K562 (cell line): ENCODE results near the gene COL11A2. TPM values are rescaled to one million over a fixed set of nuclear protein-coding genes. Genes with fewer than 3 reads are reported as not detected.
A peak's percentile ranks its signal among the peaks of the same experiment; 100 is the strongest.

ENCODE experiments used
- ATAC-seq: fragments of 200-7000 bp; cut with Tn5 transposase; 3 replicates; pipeline ENCODE4 v1.9.1; 2020; ENCODE audit warnings: moderate library complexity
- BruUV-seq: library from RNA; stranded (reverse); fragments of 400-500 nt; replicated peaks from 2 replicates; lab custom pipeline; 2021; lab: Mats Ljungman, UMichigan
- CTCF ChIA-PET: fragments of 300-600 bp; formaldehyde crosslinking; extraction: SDS; loops from one replicate; lab custom pipeline; 2021; ENCODE audit warnings: low intra/inter-chr PET ratio; lab: Yijun Ruan, JAX
- POLR2A ChIA-PET: fragments of 300-600, 350-650 bp; sonication (Branson Sonifier 250); formaldehyde crosslinking; extraction: SDS; loops from one replicate; lab custom pipeline; 2021; ENCODE audit warnings: antibody characterized with exemption, inconsistent platforms; lab: Yijun Ruan, JAX
- DNase-seq, 4 experiments: peaks; one replicate each; pipeline versions ENCODE4 v3.0.0 to v3.0.0-alpha.2; 2011 to 2018; ENCODE audit warnings: low spot score in 3 of 4, mixed read lengths in 3 of 4; ENCODE audit errors: extremely low read depth in 1 of 4
- FAIRE-seq: peaks from 2 replicates; lab custom pipeline; 2011; peaks lifted over from hg19 to GRCh38; lab: Jason Lieb, UNC
- H2AFZ ChIP-seq: 2 replicates; pipeline ENCODE4 v1.6.0; 2011; ENCODE audit warnings: low read depth, low read length, control low read depth, inconsistent platforms
- H3K27ac ChIP-seq: fragments of 200-600 bp; 3 replicates; pipeline ENCODE4 v1.8.0; 2011; ENCODE audit warnings: low read depth, mild to moderate bottlenecking, control low read depth, inconsistent platforms, low read length, moderate library complexity, mixed read lengths; ENCODE audit errors: extremely low read depth
- H3K27me3 ChIP-seq, 2 experiments: fragments of 300-600 bp in 1 of 2; 2 replicates in 1 of 2; 3 replicates in 1 of 2; pipeline versions ENCODE4 v1.6.0 to v1.8.0; 2011; ENCODE audit warnings: inconsistent platforms in 2 of 2, low read length in 2 of 2, mild to moderate bottlenecking in 1 of 2, mixed read lengths in 1 of 2, moderate library complexity in 1 of 2; ENCODE audit not compliant: control insufficient read depth in 2 of 2, insufficient read depth in 2 of 2
- H3K36me3 ChIP-seq: fragments of 300-600 bp; 3 replicates; pipeline ENCODE4 v1.8.0; 2011; ENCODE audit warnings: mild to moderate bottlenecking, low read length, inconsistent platforms; ENCODE audit not compliant: control insufficient read depth, insufficient read depth
- H3K4me1 ChIP-seq, 2 experiments: fragments of 200-600 bp in 1 of 2; replicated peaks in 1 of 2; 2 replicates in 1 of 2; 3 replicates in 1 of 2; pipeline versions ENCODE4 v1.5.1 to v1.8.0; 2011; ENCODE audit warnings: inconsistent platforms in 2 of 2, low read length in 2 of 2, mild to moderate bottlenecking in 1 of 2, mixed read lengths in 1 of 2, moderate library complexity in 1 of 2; ENCODE audit not compliant: control insufficient read depth in 2 of 2, insufficient read depth in 2 of 2
- H3K4me2 ChIP-seq: 2 replicates; pipeline ENCODE4 v1.6.1; 2011; ENCODE audit warnings: low read length, control low read depth, inconsistent platforms, mixed read lengths; ENCODE audit not compliant: insufficient read depth
- H3K4me3 ChIP-seq: fragments of 200-600 bp; sonication (generic), shearing (Covaris generic); 2 replicates; pipeline ENCODE4 v1.5.1; 2016; ENCODE audit warnings: control low read depth, inconsistent platforms
- H3K79me2 ChIP-seq: fragments of 200-600 bp; 3 replicates; pipeline ENCODE4 v1.8.0; 2011; ENCODE audit warnings: low read length, inconsistent platforms; ENCODE audit not compliant: control insufficient read depth, insufficient read depth
- H3K9ac ChIP-seq, 2 experiments: 2 replicates each; pipeline versions ENCODE4 v1.6.0 to v1.6.1; 2011; ENCODE audit warnings: low read depth in 2 of 2, low read length in 2 of 2, control low read depth in 1 of 2, inconsistent platforms in 1 of 2, mild to moderate bottlenecking in 1 of 2, mixed read lengths in 1 of 2; ENCODE audit not compliant: insufficient read depth in 1 of 2
- H3K9me1 ChIP-seq: one replicate; pipeline ENCODE4 v1.6.0; 2011; ENCODE audit warnings: inconsistent platforms, mild to moderate bottlenecking, low read length, moderate library complexity; ENCODE audit not compliant: control insufficient read depth, insufficient read depth
- H3K9me3 ChIP-seq: replicated peaks from 2 replicates; pipeline ENCODE4 v1.5.1; 2011; ENCODE audit warnings: low read depth, low read length, inconsistent platforms; ENCODE audit not compliant: control insufficient read depth, insufficient read depth
- H4K20me1 ChIP-seq: replicated peaks from 2 replicates; pipeline ENCODE4 v1.6.1; 2011; ENCODE audit warnings: low read length, inconsistent platforms, mixed read lengths; ENCODE audit not compliant: control insufficient read depth, insufficient read depth
- BRD4 ChIP-seq: fragments of 200-600 bp; sonication (generic); IDR thresholded peaks from 2 replicates; pipeline ENCODE4 v1.6.1; 2017; ENCODE audit warnings: inconsistent platforms
- CHD2 ChIP-seq: IDR thresholded peaks from 2 replicates; pipeline ENCODE4 v1.6.1; 2011; ENCODE audit warnings: low read depth, low read length
- FOXJ2 ChIP-seq: fragments of 200-800 bp; sonication (Bioruptor generic); IDR thresholded peaks from 2 replicates; pipeline ENCODE4 v1.6.1; 2016; ENCODE audit warnings: missing genetic modification characterization, missing compliant biosample characterization
- FOXM1 ChIP-seq, 2 experiments: fragments of 450-650 bp in 1 of 2; sonication (generic) in 1 of 2; formaldehyde crosslinking in 1 of 2; IDR thresholded peaks; 2 replicates each; pipeline versions ENCODE4 v1.6.1 to v1.9.0; 2017 to 2022; ENCODE audit warnings: low read depth in 2 of 2, mild to moderate bottlenecking in 2 of 2, missing genetic modification reagents in 1 of 2, moderate library complexity in 1 of 2
- HDAC6 ChIP-seq: IDR thresholded peaks from 2 replicates; pipeline ENCODE4 v1.6.1; 2012; ENCODE audit warnings: low read depth, mild to moderate bottlenecking, control low read depth, inconsistent platforms, low read length, moderate library complexity
- HLTF ChIP-seq: fragments of 450-650 bp; IDR thresholded peaks from 2 replicates; pipeline ENCODE4 v1.6.1; 2016
- MAFG ChIP-seq: fragments of 450-650 bp; conservative IDR thresholded peaks from 2 replicates; pipeline ENCODE4 v1.6.1; 2016; ENCODE audit warnings: missing genetic modification characterization, missing compliant biosample characterization
- MCM5 ChIP-seq: fragments of 450-650 bp; IDR thresholded peaks from 2 replicates; pipeline ENCODE4 v1.6.1; 2016; ENCODE audit warnings: low read depth
- NFXL1 ChIP-seq: fragments of 450-650 bp; formaldehyde crosslinking; IDR thresholded peaks from 2 replicates; pipeline ENCODE4 v1.4.0; 2021; ENCODE audit warnings: mild to moderate bottlenecking
- PATZ1 ChIP-seq: fragments of 250-450 bp; sonication (Bioruptor Pico); IDR thresholded peaks from 2 replicates; pipeline ENCODE4 v1.5.0; 2020; ENCODE audit warnings: mild to moderate bottlenecking, borderline replicate concordance
- PRDM10 ChIP-seq: fragments of 450-650 bp; IDR thresholded peaks from 2 replicates; pipeline ENCODE4 v1.6.1; 2018; ENCODE audit not compliant: partially characterized antibody
- TCF7 ChIP-seq: sonication (generic); IDR thresholded peaks from 2 replicates; pipeline ENCODE4 v1.6.1; 2016; ENCODE audit warnings: antibody characterized with exemption, borderline replicate concordance
- TRIM28 ChIP-seq: fragments of 450-650 bp; IDR thresholded peaks from 2 replicates; pipeline ENCODE4 v1.6.1; 2017
- ZBTB7A ChIP-seq: IDR thresholded peaks from 2 replicates; pipeline ENCODE4 v1.6.1; 2011; ENCODE audit warnings: low read depth, mild to moderate bottlenecking, low read length, moderate library complexity, borderline replicate concordance; ENCODE audit not compliant: control insufficient read depth
- ZNF146 ChIP-seq: IDR thresholded peaks from one replicate; pipeline ENCODE4 v1.6.1; 2018; ENCODE audit warnings: missing compliant biosample characterization; ENCODE audit not compliant: unreplicated experiment
- WGBS: fragments of 100-300 bp; shearing (Covaris generic); methylation state at CpG from one replicate; pipeline ENCODE4 v1.1.6; 2016; ENCODE audit warnings: low coverage, mixed read lengths; ENCODE audit not compliant: insufficient coverage; ENCODE audit errors: missing lambda C conversion rate; 5-methylcytosine and 5-hydroxymethylcytosine counted together
- in situ Hi-C: fragments of 300-500 bp; cut with MboI; formaldehyde crosslinking; loops from 4 replicates; pipeline ENCODE4 v1.15.0; 2018; ENCODE audit warnings: inconsistent platforms, mixed read lengths
- intact Hi-C: fragments of 100-400 bp; cut with micrococcal nuclease; formaldehyde crosslinking; loops from 2 replicates; pipeline ENCODE4 v1.14.2; 2022
- polyA plus RNA-seq, 8 experiments: library from polyadenylated mRNA; depleted of rRNA in 4 of 8; stranded (reverse) in 5 of 8; unstranded in 3 of 8; fragments of >200 nt; fragmentation: Nextera tagmentation in 2 of 8; fragmentation: Illumina TruSeq in 1 of 8; extraction: Ambion mirVana in 2 of 8; extraction: Trizol in 1 of 8; gene quantifications; 2 replicates each; pipeline versions ENCODE4 v1.2.1 to v1.2.3, GENCODE V29; 2011 to 2014; ENCODE audit warnings: inconsistent platforms in 1 of 8, missing spikeins in 1 of 8
- total RNA-seq, 7 experiments: library from RNA; depleted of rRNA in 6 of 7; stranded (reverse); fragments of >200 nt in 6 of 7; fragmentation: Illumina TruSeq in 2 of 7; extraction: Trizol in 2 of 7; gene quantifications; 2 replicates each; pipeline versions ENCODE4 v1.2.1 to v1.2.3, GENCODE V29; 2011 to 2021; ENCODE audit warnings: low replicate concordance in 1 of 7

Gene COL11A2
- total and polyA plus RNA-seq, 9 of the 15 experiments (the other 6 are each of a cell fraction or from before 2014, with no cell fraction given): 0.04 to 0.35 (median 0.09) TPM; not detected in 1

GRCh38 chr6:33205191-33206026 lies 13.1 kb upstream of the COL11A2 start:
- WGBS: 32% methylated on average over 17 of the region's 17 CpGs
- intact Hi-C loops: loop anchor here (2.0 kb wide), 1 partner anchor 213 kb away; the partner anchor contains the start of gene CUTA
- Histone ChIP-seq H2AFZ (peak overlapping the region; percentile 79; the same call in 1 of the 2 replicates), H3K27me3 (no peaks in the 10 kb centered on the region), H3K9me3 (no peaks in the 10 kb centered on the region), H3K4me3 (peak overlapping the region; percentile 62), H3K79me2 (peaks cover 66% of the 10 kb centered on the region), H3K9me1 (peaks cover 3% of the 10 kb centered on the region), H3K27ac (peak overlapping the region; percentile 75), H3K36me3 (peaks cover 48% of the 10 kb centered on the region), H4K20me1 (peaks cover 16% of the 10 kb centered on the region; the same call in 1 of the 2 replicates), H3K9ac (peak overlapping the region; percentile 67 to 93), H3K4me1 (peaks cover 42 to 63% of the 10 kb centered on the region in 2 experiments), H3K4me2 (peak overlapping the region; percentile 85)
- FAIRE-seq (peak; percentile 63), ATAC-seq (peak; percentile 13), DNase-seq (peak in 3 of 4 experiments; percentile 49 to 73 (median 68))
- CTCF ChIA-PET: no interaction called here
- no TSS peak for BruUV-seq
- in situ Hi-C loops: no loop called here
- POLR2A ChIA-PET: interaction anchor here (0.7 to 1.6 kb wide), 5 partner anchors 14 to 234 kb away, joined by 3 to 9 read pairs (median 4); no protein-coding TSS in a partner anchor
- TF ChIP-seq ZNF146 (CRISPR knock-in tag) (no peak), MAFG (no peak), BRD4 (no peak), MCM5 (no peak), FOXM1 (IDR thresholded peaks at IDR 0.05; ENCODE audit: low read depth) (no peak), FOXM1 (CRISPR knock-in tag; IDR thresholded peaks at IDR 0.05; ENCODE audit: low read depth) (no peak), FOXJ2 (0 out of 2 replicates have a peak, but pooled peaks have one; percentile 56), PATZ1 (CRISPR knock-in tag) (no peak), CHD2 (0 out of 2 replicates have a peak, but pooled peaks have one; percentile 6), ZBTB7A (peak; percentile 49; the same call in 1 of the 2 replicates), HLTF (no peak), HDAC6 (no peak), TCF7 (no peak), NFXL1 (CRISPR knock-in tag) (no peak), TRIM28 (0 out of 2 replicates have a peak, but pooled peaks have one; percentile 39), PRDM10 (peak; percentile 10)
